ENCODE results near the gene CMYA5. TPM values are rescaled to one million over a fixed set of nuclear protein-coding genes. Genes with fewer than 3 reads are reported as not detected.
"Not testable (repeated sequence)": the region's sequence is repeated elsewhere in the genome, so short reads cannot be mapped to it uniquely, and the experiment has no call there.

Gene CMYA5
- total RNA-seq: under 1 TPM; 0.21 to 0.25 TPM

GRCh38 chr5:79689541-79690466 lies at the start of gene CMYA5:
TSS of gene CMYA5 (plus strand) at chr5:79689836. CDS start at chr5:79689908, 72 bp downstream.
- H3K27me3 Mint-ChIP-seq: no peaks in the 10 kb centered on the region
- H3K36me3 Mint-ChIP-seq (ENCODE audit: low read depth): peaks cover 35% of the 10 kb centered on the region
- no peak within 1 kb of the TSS for H3K4me3 Mint-ChIP-seq
- intact Hi-C loops (cut with DNase I, micrococcal nuclease): no loop called here
- peaks cover 7% of the 10 kb centered on the region for H3K4me1 Mint-ChIP-seq
- DNase-seq (no peak), ATAC-seq (no peak)
- ChIA-PET POLR2A (no interaction called here), CTCF (interaction anchor here (0.6 to 1.0 kb wide), 3 partner anchors 12 to 677 kb away, joined by 3 read pairs; no protein-coding TSS in a partner anchor)
- H3K27ac Mint-ChIP-seq: no peak within 1 kb of the TSS
- peaks cover 3% of the 10 kb centered on the region for H3K9me3 Mint-ChIP-seq (ENCODE audit: low read depth)

GRCh38 chr5:79640571-79641055 lies 49.0 kb upstream of the CMYA5 start:
- CTCF ChIA-PET: interaction anchor here (0.6 kb wide), 1 partner anchor 37 kb away, joined by 3 read pairs; no protein-coding TSS in a partner anchor
- Mint-ChIP-seq H3K27me3 (no peaks in the 10 kb centered on the region), H3K4me1 (peaks cover 18% of the 10 kb centered on the region), H3K4me3 (no peak overlapping the region), H3K36me3 (ENCODE audit: low read depth) (peaks cover 33% of the 10 kb centered on the region), H3K9me3 (ENCODE audit: low read depth) (no peaks in the 10 kb centered on the region), H3K27ac (no peak overlapping the region)
- POLR2A ChIA-PET: interaction anchor here (0.6 kb wide), 1 partner anchor 12 kb away, joined by 5 read pairs; no protein-coding TSS in a partner anchor
- ATAC-seq: no peak
- intact Hi-C loops (cut with DNase I, micrococcal nuclease): no loop called here
- DNase-seq: no peak

- DNase-seq (no peak), ATAC-seq (no peak)
- intact Hi-C loops (cut with DNase I, micrococcal nuclease): no loop called here
- Mint-ChIP-seq H3K4me1 (peaks cover 18% of the 10 kb centered on the region), H3K4me3 (no peak overlapping the region), H3K27ac (no peak overlapping the region), H3K27me3 (no peaks in the 10 kb centered on the region), H3K9me3 (ENCODE audit: low read depth) (no peaks in the 10 kb centered on the region), H3K36me3 (ENCODE audit: low read depth) (peaks cover 38% of the 10 kb centered on the region)
- CTCF ChIA-PET: interaction anchor here (0.7 to 1.1 kb wide), 2 partner anchors 80 to 216 kb away, joined by 3 to 5 read pairs; no protein-coding TSS in a partner anchor
- POLR2A ChIA-PET: no interaction called here
Measured at GRCh38 chr5:79641414-79641813, 48.2 kb upstream of the CMYA5 start.

- no peak overlapping the region for H3K27ac Mint-ChIP-seq
- H3K4me1 Mint-ChIP-seq: peaks cover 18% of the 10 kb centered on the region
- no peaks in the 10 kb centered on the region for H3K9me3 Mint-ChIP-seq (ENCODE audit: low read depth)
- intact Hi-C loops (cut with DNase I, micrococcal nuclease): no loop called here
- no peak overlapping the region for H3K4me3 Mint-ChIP-seq
- ATAC-seq (no peak), DNase-seq (no peak)
- CTCF ChIA-PET: interaction anchor here (0.7 to 1.1 kb wide), 3 partner anchors 45 to 215 kb away, joined by 3 to 5 read pairs (median 3); no protein-coding TSS in a partner anchor
- POLR2A ChIA-PET: interaction anchor here (0.6 kb wide), 1 partner anchor 54 kb away, joined by 3 read pairs; no protein-coding TSS in a partner anchor
- H3K36me3 Mint-ChIP-seq (ENCODE audit: low read depth): peaks cover 38% of the 10 kb centered on the region
- no peaks in the 10 kb centered on the region for H3K27me3 Mint-ChIP-seq
Measured at GRCh38 chr5:79642210-79642609, 47.4 kb upstream of the CMYA5 start.

- H3K4me3 Mint-ChIP-seq: no peak overlapping the region
- ChIA-PET CTCF (no interaction called here), POLR2A (no interaction called here)
- DNase-seq (no peak), ATAC-seq (no peak)
- H3K27me3 Mint-ChIP-seq: no peaks in the 10 kb centered on the region
- intact Hi-C loops (cut with DNase I, micrococcal nuclease): no loop called here
- H3K4me1 Mint-ChIP-seq: no peaks in the 10 kb centered on the region
- no peak overlapping the region for H3K27ac Mint-ChIP-seq
- H3K36me3 Mint-ChIP-seq (ENCODE audit: low read depth): peaks cover 23% of the 10 kb centered on the region
- H3K9me3 Mint-ChIP-seq (ENCODE audit: low read depth): no peaks in the 10 kb centered on the region
Measured at GRCh38 chr5:79653843-79654242, 35.8 kb upstream of the CMYA5 start.

GRCh38 chr5:79663212-79663611 lies 26.4 kb upstream of the CMYA5 start:
- peaks cover 15% of the 10 kb centered on the region for H3K4me1 Mint-ChIP-seq
- ATAC-seq (peak; percentile 69), DNase-seq (peak; percentile 7)
- intact Hi-C loops (cut with DNase I, micrococcal nuclease): no loop called here
- ChIA-PET POLR2A (no interaction called here), CTCF (interaction anchor here (1.0 to 1.4 kb wide), 2 partner anchors 20 to 420 kb away, joined by 3 to 5 read pairs; no protein-coding TSS in a partner anchor)
- peaks cover 29% of the 10 kb centered on the region for H3K36me3 Mint-ChIP-seq (ENCODE audit: low read depth)
- H3K27me3 Mint-ChIP-seq: no peaks in the 10 kb centered on the region
- H3K4me3 Mint-ChIP-seq: no peak overlapping the region
- H3K27ac Mint-ChIP-seq: peak overlapping the region; percentile 41
- H3K9me3 Mint-ChIP-seq (ENCODE audit: low read depth): no peaks in the 10 kb centered on the region

- peaks cover 15% of the 10 kb centered on the region for H3K4me1 Mint-ChIP-seq
- H3K9me3 Mint-ChIP-seq (ENCODE audit: low read depth): no peaks in the 10 kb centered on the region
- intact Hi-C loops (cut with DNase I, micrococcal nuclease): no loop called here
- H3K36me3 Mint-ChIP-seq (ENCODE audit: low read depth): peaks cover 25% of the 10 kb centered on the region
- no peak overlapping the region for H3K4me3 Mint-ChIP-seq
- no peak for ATAC-seq
- H3K27ac Mint-ChIP-seq: no peak overlapping the region
- POLR2A ChIA-PET: no interaction called here
- DNase-seq: no peak
- CTCF ChIA-PET: interaction anchor here (1.0 to 1.6 kb wide), 3 partner anchors 9 to 417 kb away, joined by 3 to 6 read pairs (median 3); no protein-coding TSS in a partner anchor
- no peaks in the 10 kb centered on the region for H3K27me3 Mint-ChIP-seq
Measured at GRCh38 chr5:79666758-79667157, 22.9 kb upstream of the CMYA5 start.

GRCh38 chr5:79672392-79672791 lies 17.2 kb upstream of the CMYA5 start:
- POLR2A ChIA-PET: no interaction called here
- Mint-ChIP-seq H3K4me1 (no peaks in the 10 kb centered on the region), H3K4me3 (no peak overlapping the region), H3K27me3 (no peaks in the 10 kb centered on the region), H3K27ac (no peak overlapping the region), H3K36me3 (ENCODE audit: low read depth) (peaks cover 25% of the 10 kb centered on the region), H3K9me3 (ENCODE audit: low read depth) (no peaks in the 10 kb centered on the region)
- CTCF ChIA-PET: no interaction called here
- intact Hi-C loops (cut with DNase I, micrococcal nuclease): no loop called here
- no peak for DNase-seq
- no peak for ATAC-seq

GRCh38 chr5:79676354-79676753 lies 13.3 kb upstream of the CMYA5 start:
- ATAC-seq; H3K27me3 Mint-ChIP-seq; H3K4me3 Mint-ChIP-seq; H3K27ac Mint-ChIP-seq; DNase-seq; CTCF ChIA-PET; POLR2A ChIA-PET; intact Hi-C loops (cut with DNase I, micrococcal nuclease); H3K4me1 Mint-ChIP-seq; H3K9me3 Mint-ChIP-seq (ENCODE audit: low read depth): not testable (repeated sequence)
- H3K36me3 Mint-ChIP-seq (ENCODE audit: low read depth): peaks cover 27% of the 10 kb centered on the region

GRCh38 chr5:79682102-79682501 lies 7.5 kb upstream of the CMYA5 start:
- intact Hi-C loops (cut with DNase I, micrococcal nuclease); H3K27ac Mint-ChIP-seq; POLR2A ChIA-PET; H3K27me3 Mint-ChIP-seq; H3K4me3 Mint-ChIP-seq; H3K9me3 Mint-ChIP-seq (ENCODE audit: low read depth); DNase-seq: not testable (repeated sequence)
- peaks cover 28% of the 10 kb centered on the region for H3K4me1 Mint-ChIP-seq
- ATAC-seq: peak; percentile 57
- CTCF ChIA-PET: interaction anchor here (1.1 to 2.1 kb wide), 2 partner anchors 19 to 401 kb away, joined by 3 to 5 read pairs; no protein-coding TSS in a partner anchor
- peaks cover 50% of the 10 kb centered on the region for H3K36me3 Mint-ChIP-seq (ENCODE audit: low read depth)

GRCh38 chr5:79684782-79685181 lies 4.9 kb upstream of the CMYA5 start:
- Mint-ChIP-seq H3K9me3 (ENCODE audit: low read depth) (peaks cover 3% of the 10 kb centered on the region), H3K4me1 (peaks cover 28% of the 10 kb centered on the region), H3K36me3 (ENCODE audit: low read depth) (peaks cover 63% of the 10 kb centered on the region), H3K27ac (no peak overlapping the region), H3K27me3 (no peaks in the 10 kb centered on the region), H3K4me3 (no peak overlapping the region)
- intact Hi-C loops (cut with DNase I, micrococcal nuclease): no loop called here
- POLR2A ChIA-PET: interaction anchor here (0.6 kb wide), 1 partner anchor 21 kb away, joined by 3 read pairs; no protein-coding TSS in a partner anchor
- CTCF ChIA-PET: interaction anchor here (1.5 kb wide), 1 partner anchor 11 kb away, joined by 4 read pairs; no protein-coding TSS in a partner anchor
- ATAC-seq (no peak), DNase-seq (no peak)
